ENCODE measurements around the gene MRGPRX2.

GRCh38 chr11:19084661-19085315 lies 24.3 kb upstream of the MRGPRX2 start:
- no peak for TF ChIP-seq CTCF (IDR thresholded peaks at IDR 0.05)
- TF ChIP-seq POLR2A (IDR thresholded peaks at IDR 0.05), result no peak

All from transverse colon (tissue), 3 donors.